Peyer's patch (tissue), 4 donors: Measurements from ENCODE around the gene ADGRL3. TPM values are rescaled to one million over a fixed set of nuclear protein-coding genes. Genes with fewer than 3 reads are reported as not detected.
"Not testable (repeated sequence)": the region's sequence is repeated elsewhere in the genome, so short reads cannot be mapped to it uniquely, and the experiment has no call there.

Experiments used
- DNase-seq, 3 donors: peaks; one replicate each; pipeline ENCODE4 v3.0.0-alpha.2; 2017 to 2019
- H3K27ac ChIP-seq, 4 donors: fragments of 200-600 bp; sonication (generic); one replicate each; pipeline ENCODE4 v1.5.1; 2016 to 2019
- H3K27me3 ChIP-seq, 2 donors: fragments of 200-600 bp; sonication (generic); one replicate each; pipeline ENCODE4 v1.5.1; 2019
- H3K36me3 ChIP-seq, 3 donors: fragments of 200-600 bp; sonication (generic); one replicate each; pipeline ENCODE4 v1.5.1; 2016 to 2019
- H3K4me1 ChIP-seq, 4 donors: fragments of 200-600 bp; sonication (generic); one replicate each; pipeline ENCODE4 v1.5.1; 2016 to 2019
- H3K4me3 ChIP-seq, 4 donors: fragments of 200-600 bp; sonication (generic); 1 replicate in 3 of 4; 2 replicates in 1 of 4; pipeline ENCODE4 v1.5.1; 2016 to 2019; ENCODE audit warnings: mild to moderate bottlenecking in 1 of 4
- H3K9me3 ChIP-seq, 4 donors: fragments of 200-600 bp; sonication (generic); one replicate each; pipeline ENCODE4 v1.5.1; 2016 to 2019; ENCODE audit warnings: mild to moderate bottlenecking in 1 of 4
- CTCF ChIP-seq, 6 experiments: fragments of 450-650 bp in 4 of 6; fragments of 200-600 bp in 2 of 6; sonication (generic) in 1 of 6; IDR thresholded peaks; one replicate each; pipeline ENCODE4 v1.5.1; 2017 to 2019; ENCODE audit warnings: antibody characterized with exemption in 6 of 6, mild to moderate bottlenecking in 3 of 6, moderate library complexity in 1 of 6
- POLR2A ChIP-seq, 2 donors: fragments of 450-650 bp; IDR thresholded peaks; one replicate each; pipeline ENCODE4 v1.5.1; 2017; ENCODE audit warnings: antibody characterized with exemption in 2 of 2, mild to moderate bottlenecking in 2 of 2, moderate library complexity in 2 of 2
- total RNA-seq, 4 donors: library from RNA; depleted of rRNA; stranded (reverse); fragments of >200 nt; gene quantifications; one replicate each; pipeline ENCODE4 v1.1.0, GENCODE V29; 2016

Gene ADGRL3
- total RNA-seq, 4 donors from 2014 or later: 3.7 to 39.6 (median 9.1) TPM

- no peaks in the 10 kb centered on the region for H3K36me3 ChIP-seq
- H3K4me1 ChIP-seq: no peaks in the 10 kb centered on the region
- H3K27ac ChIP-seq: no peak overlapping the region
- TF ChIP-seq POLR2A (IDR thresholded peaks at IDR 0.05): no peak
- no peak for TF ChIP-seq CTCF (IDR thresholded peaks at IDR 0.05)
- no peaks in the 10 kb centered on the region for H3K27me3 ChIP-seq
- H3K9me3 ChIP-seq: no peaks in the 10 kb centered on the region
- H3K4me3 ChIP-seq: no peak overlapping the region
- no peak for DNase-seq
Measured at GRCh38 chr4:61505773-61506685, 305.9 kb downstream of the ADGRL3 start.

- TF ChIP-seq CTCF (IDR thresholded peaks at IDR 0.05): no peak
- no peak for TF ChIP-seq POLR2A (IDR thresholded peaks at IDR 0.05)
- Histone ChIP-seq H3K27me3 (no peaks in the 10 kb centered on the region), H3K4me1 (no peaks in the 10 kb centered on the region)
Measured at GRCh38 chr4:61507091-61507490, 307.0 kb downstream of the ADGRL3 start.

GRCh38 chr4:61509721-61510241 lies 309.7 kb downstream of the ADGRL3 start:
- H3K27me3 ChIP-seq, H3K4me1 ChIP-seq, DNase-seq, H3K9me3 ChIP-seq, H3K27ac ChIP-seq, H3K36me3 ChIP-seq, H3K4me3 ChIP-seq: not testable (repeated sequence)

More at GRCh38 chr4:61507091-61507490, 307.0 kb downstream of the ADGRL3 start:
- Histone ChIP-seq H3K9me3 (no peaks in the 10 kb centered on the region), H3K36me3 (no peaks in the 10 kb centered on the region), H3K4me3 (no peak overlapping the region), H3K27ac (no peak overlapping the region)
- no peak for DNase-seq

- TF ChIP-seq CTCF (IDR thresholded peaks at IDR 0.05) (no peak), POLR2A (IDR thresholded peaks at IDR 0.05) (no peak)
- Histone ChIP-seq H3K9me3 (no peaks in the 10 kb centered on the region), H3K36me3 (no peaks in the 10 kb centered on the region), H3K27ac (no peak overlapping the region), H3K4me1 (no peaks in the 10 kb centered on the region), H3K27me3 (no peaks in the 10 kb centered on the region), H3K4me3 (no peak overlapping the region)
- no peak for DNase-seq
Measured at GRCh38 chr4:61511716-61512488, 311.8 kb downstream of the ADGRL3 start.

- H3K4me1 ChIP-seq: no peaks in the 10 kb centered on the region
- H3K27ac ChIP-seq: no peak overlapping the region
- no peak overlapping the region for H3K4me3 ChIP-seq
- TF ChIP-seq CTCF (IDR thresholded peaks at IDR 0.05): no peak
- no peak for TF ChIP-seq POLR2A (IDR thresholded peaks at IDR 0.05)
- H3K36me3 ChIP-seq: no peaks in the 10 kb centered on the region
- DNase-seq: no peak
- H3K27me3 ChIP-seq: no peaks in the 10 kb centered on the region
- no peaks in the 10 kb centered on the region for H3K9me3 ChIP-seq
Measured at GRCh38 chr4:61514991-61515390, 314.9 kb downstream of the ADGRL3 start.

- Histone ChIP-seq H3K27me3 (no peaks in the 10 kb centered on the region), H3K36me3 (no peaks in the 10 kb centered on the region), H3K4me3 (no peak overlapping the region), H3K9me3 (no peaks in the 10 kb centered on the region), H3K4me1 (no peaks in the 10 kb centered on the region), H3K27ac (no peak overlapping the region)
- peak in 2 of 3 donors; percentile 72 to 75 for DNase-seq
- no peak for TF ChIP-seq POLR2A (IDR thresholded peaks at IDR 0.05)
- TF ChIP-seq CTCF (IDR thresholded peaks at IDR 0.05): peak in 4 of 6 experiments; percentile 21 to 64 (median 50)
Measured at GRCh38 chr4:61517144-61517543, 317.0 kb downstream of the ADGRL3 start.
